NCI-H2171 treated with DMSO at 0.1 percent for 48 hours (cell line): ENCODE measurements around the gene DAZAP1.

Source experiments
- DNase-seq: peaks from one replicate; lab custom pipeline; 2025; lab: John Stamatoyannopoulos, UW

The DAZAP1 gene

GRCh38 chr19:1394252-1395193, 12.9 kb upstream of the DAZAP1 start:
- no peak for DNase-seq

GRCh38 chr19:1395194-1396018, 12.0 kb upstream of the DAZAP1 start:
- DNase-seq = no peak

DNA sequence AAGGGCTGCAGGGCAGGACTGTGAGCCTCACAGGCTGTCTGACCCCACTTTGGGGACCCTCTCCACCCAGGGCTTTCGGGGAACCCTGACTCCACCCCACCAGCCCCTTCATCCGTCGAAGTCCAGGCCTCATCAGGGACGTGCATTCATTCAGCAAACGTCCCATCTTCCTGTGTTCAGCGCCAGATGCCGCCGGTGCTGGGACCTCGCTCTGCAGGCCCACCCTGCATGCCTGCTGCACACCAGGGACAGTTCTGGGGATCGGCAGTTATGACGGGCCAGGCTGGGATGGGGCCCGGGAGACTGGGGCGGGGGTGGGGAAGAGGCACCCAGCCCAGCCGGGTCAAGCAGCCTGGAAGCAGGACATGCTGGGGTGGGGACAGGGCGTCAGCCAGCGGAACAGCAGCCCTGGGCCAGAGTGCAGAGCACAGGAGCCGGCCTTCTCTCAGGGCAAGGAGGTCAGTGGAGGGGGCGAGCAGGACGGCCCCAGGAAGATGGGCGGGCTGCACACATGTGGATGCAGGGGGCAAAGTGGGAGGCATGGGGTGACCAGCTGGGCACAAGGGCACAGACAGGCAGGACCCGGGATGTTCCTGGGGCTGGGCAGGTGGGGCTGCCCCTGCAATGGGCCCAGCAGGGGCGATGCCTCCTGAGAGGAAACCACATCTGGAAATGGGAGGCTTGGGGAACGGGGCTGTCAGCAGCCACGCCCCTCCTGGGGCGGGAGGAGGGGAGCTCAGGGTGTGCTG, 11.2 kb upstream of the DAZAP1 start:
- DNase-seq = no peak

GRCh38 chr19:1396768-1397679, 10.4 kb upstream of the DAZAP1 start:
- no peak for DNase-seq

DNA sequence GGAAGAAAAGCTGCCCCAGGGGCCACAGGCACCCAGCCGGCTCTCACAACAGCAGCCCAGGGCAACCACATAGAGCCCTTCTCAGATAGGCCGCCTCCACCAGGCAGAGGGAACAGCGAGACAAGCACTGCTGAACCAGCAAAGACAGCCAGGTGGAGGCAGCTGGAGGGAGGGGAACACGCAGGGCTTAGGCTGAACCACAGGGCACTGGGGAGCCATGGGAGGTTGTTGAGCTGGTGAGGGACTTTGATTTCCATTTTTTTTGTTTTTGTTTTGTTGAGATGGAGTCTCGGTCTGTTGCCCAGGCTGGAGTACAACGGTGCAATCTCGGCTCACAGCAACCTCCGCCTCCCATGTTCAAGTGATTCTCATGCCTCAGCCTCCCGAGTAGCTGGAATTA, 9.5 kb upstream of the DAZAP1 start:
- DNase-seq = no peak

- DNase-seq = no peak
These were observed 8.3 kb upstream of the DAZAP1 start for GRCh38 chr19:1399079-1399478.

DNA sequence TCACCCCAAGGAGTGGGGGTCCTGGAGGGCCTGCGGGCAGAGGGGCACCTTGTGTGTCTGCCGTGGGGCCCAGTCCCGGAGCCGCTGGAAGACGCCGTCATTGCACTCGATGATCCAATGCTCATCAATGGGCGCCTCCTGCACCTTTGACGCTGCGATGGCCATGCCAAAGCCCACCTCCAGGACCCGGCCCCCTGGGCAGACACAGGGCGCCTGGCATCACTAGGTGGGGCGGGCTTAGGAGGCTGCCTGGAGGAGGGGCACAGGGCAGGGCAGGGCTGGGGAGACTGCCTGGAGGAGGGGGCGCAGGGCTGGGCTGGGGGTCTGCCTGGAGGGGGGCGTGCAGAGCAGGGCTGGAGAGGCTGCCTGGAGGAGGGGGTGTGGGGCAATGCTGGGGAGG, 7.6 kb upstream of the DAZAP1 start:
- no peak for DNase-seq

DNA sequence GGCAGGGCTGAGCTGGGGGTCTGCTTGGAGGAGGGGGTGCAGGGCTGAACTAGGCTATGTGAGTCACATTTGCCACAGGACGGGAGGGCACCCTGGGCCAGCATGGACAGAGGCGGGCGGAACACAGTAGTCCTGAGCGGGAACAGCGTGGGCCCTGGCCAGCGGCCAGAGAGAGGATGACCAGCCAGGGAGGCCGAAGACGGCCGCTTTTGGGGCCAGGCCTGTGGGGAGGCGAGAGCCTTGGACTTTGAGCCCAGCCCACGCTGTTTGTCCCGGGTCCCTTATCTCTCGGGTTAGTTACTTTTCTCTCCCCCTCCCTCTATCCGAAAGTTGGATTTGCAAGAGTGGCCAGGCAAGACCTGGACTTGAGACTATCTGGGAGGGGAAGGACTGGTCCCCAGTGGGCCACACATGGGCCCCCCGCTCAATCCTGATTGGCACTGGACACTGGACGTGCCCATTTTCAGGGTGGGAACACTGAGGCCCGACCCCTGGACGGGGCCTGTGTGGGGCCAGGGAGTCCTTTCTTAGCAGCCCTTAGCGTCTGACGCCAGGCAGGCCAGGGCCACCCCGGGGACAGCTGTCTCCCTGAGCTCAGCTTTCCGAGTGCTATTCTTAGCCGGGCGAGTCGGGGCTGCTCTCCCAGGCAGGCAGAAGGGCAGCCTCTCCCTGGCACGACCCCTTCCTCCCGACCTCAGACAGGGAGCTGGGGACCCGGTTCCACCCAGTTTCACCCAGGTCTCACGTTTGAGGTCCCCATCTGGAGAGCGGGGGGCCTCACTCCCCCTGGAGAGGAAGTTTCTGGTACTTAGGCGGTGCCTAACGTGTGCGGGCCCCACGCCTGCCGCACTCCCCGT, 6.9 kb upstream of the DAZAP1 start:
- peak; percentile 85 for DNase-seq

- DNase-seq = peak; percentile 20
These were observed 6.1 kb upstream of the DAZAP1 start, which contains the start of gene GAMT for GRCh38 chr19:1401138-1401888. GAMT (minus strand) TSS chr19:1401542; CDS start chr19:1401476, 66 bp downstream.

- DNase-seq = no peak
These were observed 5.5 kb upstream of the DAZAP1 start for GRCh38 chr19:1401889-1402217.

DNA sequence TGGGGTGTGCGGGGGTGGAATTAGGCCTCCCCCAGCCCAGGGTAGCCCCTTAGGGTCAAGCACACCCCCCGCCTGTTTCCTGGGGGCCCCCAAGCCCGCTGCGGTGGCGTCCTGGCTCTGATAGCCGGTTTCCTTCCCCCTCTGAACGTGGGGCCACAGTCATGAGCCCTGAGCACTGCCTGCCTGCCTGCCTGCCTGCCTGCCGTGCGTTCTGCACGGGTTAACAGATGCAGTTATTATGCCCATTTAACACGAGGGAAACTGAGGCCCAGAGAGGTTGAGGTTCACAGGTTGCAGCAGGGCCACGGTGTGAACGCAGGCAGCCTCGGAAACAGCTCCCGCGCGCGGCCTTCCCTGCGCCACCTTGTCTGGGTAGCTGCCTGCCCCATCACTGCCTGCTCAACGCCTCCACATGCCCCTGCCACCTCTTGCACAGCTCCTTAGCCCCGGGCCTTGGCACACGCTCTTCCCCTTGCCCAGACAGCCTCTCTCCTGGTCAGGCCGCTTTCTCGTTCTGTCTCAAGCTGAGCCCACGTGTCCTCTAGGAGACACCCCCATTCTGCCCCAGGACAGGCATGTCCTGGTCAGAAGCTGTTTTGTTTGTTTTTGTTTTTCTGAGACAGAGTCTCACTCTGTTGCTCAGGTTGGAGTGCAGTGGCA, 4.8 kb upstream of the DAZAP1 start:
- no peak for DNase-seq

DNA sequence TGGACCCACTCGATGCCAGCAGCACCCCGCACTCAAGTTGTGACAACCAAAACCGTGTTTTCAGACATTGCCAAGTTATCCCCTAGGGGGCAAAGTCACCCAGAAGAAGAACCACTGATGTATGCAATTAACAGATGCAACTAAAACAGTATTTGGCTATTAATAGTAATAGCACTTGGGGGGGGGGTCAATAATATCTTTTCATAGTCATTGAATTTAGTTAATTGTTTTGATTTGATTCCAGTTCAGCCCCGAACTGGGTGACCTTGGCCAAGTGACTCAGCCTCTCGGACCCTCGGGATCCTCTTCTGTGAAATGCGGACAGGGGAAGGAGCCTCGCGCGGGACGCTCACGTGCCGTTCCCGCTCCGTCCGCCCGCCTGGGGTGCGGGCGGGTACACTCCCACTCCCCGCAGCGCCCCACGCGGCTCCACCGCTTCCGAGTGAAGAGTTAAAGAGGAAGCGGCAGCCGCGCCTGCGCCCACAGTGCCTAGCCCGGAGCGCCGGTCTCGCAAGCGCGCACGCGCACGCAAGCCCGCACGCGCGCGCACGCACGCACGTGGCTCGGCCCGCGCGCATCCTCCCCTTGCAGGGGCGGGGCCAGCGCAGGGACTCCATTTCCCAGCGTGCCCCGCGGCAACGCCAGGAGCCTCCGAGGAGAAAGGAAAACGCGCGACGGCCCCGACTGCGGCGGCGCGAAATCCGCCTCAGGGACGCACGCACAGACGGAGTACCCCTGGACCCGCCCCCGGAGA, 435 bp upstream of the DAZAP1 start:
- DNase-seq = peak; percentile 93

- peak; percentile 43 for DNase-seq
These were observed 1.2 kb downstream of the DAZAP1 start for GRCh38 chr19:1408300-1409203.

GRCh38 chr19:1409204-1410005, 2.0 kb downstream of the DAZAP1 start:
- no peak for DNase-seq

DNA sequence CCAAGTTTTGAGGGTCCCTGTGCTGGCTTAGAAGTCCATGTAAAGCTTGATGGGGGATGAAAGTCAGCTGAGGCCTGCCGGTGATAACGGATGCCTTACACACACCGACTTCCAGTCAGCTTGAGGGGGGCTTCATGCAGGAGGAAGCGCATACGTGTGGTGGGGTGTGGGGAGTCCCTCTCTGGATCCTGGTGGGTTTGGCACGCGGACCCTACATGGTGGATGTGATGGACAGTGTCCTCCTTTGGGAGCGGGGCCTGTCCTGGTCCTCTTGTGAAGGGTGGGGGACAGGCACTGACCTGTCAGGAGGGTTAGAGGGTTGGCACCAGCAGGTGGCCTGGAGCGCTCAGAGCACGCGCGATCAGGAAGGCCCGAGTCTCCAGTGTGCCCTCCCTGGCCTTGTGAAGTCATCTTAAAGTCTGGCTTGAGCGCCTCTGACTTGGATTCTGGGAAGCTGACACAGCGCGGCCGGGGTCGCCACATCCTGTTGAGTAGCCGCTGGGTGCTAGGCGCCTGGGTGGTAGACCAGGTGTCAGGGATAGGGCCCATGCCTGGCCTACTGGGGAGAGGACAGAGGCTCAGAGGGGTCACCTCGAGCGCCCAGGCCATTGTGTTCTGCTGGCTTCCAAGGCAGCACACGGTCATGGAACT, 2.9 kb downstream of the DAZAP1 start:
- DNase-seq = no peak

- DNase-seq = no peak
These were observed 3.4 kb downstream of the DAZAP1 start for GRCh38 chr19:1410789-1411188.
